GM13976 (cell line): ENCODE results near the gene ZNF577.
A peak's percentile ranks its signal among the peaks of the same experiment; 100 is the strongest.

ENCODE experiments used
- DNase-seq: peaks from one replicate; pipeline ENCODE4 v3.0.0; 2012; ENCODE audit warnings: low spot score
- in situ Hi-C: fragments of 300-500 bp; cut with MboI; formaldehyde crosslinking; loops from one replicate; pipeline ENCODE4 v1.12.0; 2022; ENCODE audit warnings: low sequenced_read_pairs, mixed read lengths, inconsistent platforms; ENCODE audit not compliant: unreplicated experiment
- TF ChIP-seq, protein P1 (sequence below): IDR thresholded peaks from 2 replicates; pipeline ENCODE4 v1.5.1; 2012; ENCODE audit warnings: borderline replicate concordance, mild to moderate bottlenecking; ENCODE audit not compliant: insufficient read depth; ENCODE audit errors: extremely low read depth, missing control alignments, control extremely low read depth

Gene ZNF577

GRCh38 chr19:51887522-51888498 lies at the start of gene ZNF577:
TSS of gene ZNF577 (minus strand) at chr19:51887951. CDS start at chr19:51880382, 7,569 bp downstream.
- TF ChIP-seq, protein P1, sequence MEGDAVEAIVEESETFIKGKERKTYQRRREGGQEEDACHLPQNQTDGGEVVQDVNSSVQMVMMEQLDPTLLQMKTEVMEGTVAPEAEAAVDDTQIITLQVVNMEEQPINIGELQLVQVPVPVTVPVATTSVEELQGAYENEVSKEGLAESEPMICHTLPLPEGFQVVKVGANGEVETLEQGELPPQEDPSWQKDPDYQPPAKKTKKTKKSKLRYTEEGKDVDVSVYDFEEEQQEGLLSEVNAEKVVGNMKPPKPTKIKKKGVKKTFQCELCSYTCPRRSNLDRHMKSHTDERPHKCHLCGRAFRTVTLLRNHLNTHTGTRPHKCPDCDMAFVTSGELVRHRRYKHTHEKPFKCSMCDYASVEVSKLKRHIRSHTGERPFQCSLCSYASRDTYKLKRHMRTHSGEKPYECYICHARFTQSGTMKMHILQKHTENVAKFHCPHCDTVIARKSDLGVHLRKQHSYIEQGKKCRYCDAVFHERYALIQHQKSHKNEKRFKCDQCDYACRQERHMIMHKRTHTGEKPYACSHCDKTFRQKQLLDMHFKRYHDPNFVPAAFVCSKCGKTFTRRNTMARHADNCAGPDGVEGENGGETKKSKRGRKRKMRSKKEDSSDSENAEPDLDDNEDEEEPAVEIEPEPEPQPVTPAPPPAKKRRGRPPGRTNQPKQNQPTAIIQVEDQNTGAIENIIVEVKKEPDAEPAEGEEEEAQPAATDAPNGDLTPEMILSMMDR = no peak
- in situ Hi-C loops = no loop called here
- peak; percentile 53 for DNase-seq

DNA sequence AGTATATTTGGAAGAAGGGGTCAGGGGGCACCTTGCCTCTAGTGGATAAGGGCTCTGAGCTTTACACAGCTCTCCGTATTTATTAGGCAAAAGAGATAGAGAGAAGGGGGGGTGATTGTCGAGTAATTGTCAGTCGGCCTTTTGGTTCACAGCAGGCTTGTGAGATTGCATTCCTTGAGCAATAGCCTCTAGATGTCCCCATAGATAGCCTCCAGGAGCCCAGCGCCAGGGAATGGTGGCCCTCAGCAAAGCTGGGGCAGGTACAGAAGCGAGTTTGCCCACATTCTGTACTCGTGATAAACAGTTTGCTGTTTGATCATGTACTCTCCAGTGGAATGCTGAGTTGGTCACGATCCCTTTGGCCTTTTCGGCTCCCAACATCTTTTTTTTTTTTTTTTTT lies 44.2 kb upstream of the ZNF577 start:
- TF ChIP-seq, protein P1 = no peak
- no peak for DNase-seq
- in situ Hi-C loops = no loop called here

GRCh38 chr19:51927859-51928258 lies 40.1 kb upstream of the ZNF577 start:
- in situ Hi-C loops = no loop called here
- no peak for DNase-seq
- TF ChIP-seq, protein P1 = no peak

DNA sequence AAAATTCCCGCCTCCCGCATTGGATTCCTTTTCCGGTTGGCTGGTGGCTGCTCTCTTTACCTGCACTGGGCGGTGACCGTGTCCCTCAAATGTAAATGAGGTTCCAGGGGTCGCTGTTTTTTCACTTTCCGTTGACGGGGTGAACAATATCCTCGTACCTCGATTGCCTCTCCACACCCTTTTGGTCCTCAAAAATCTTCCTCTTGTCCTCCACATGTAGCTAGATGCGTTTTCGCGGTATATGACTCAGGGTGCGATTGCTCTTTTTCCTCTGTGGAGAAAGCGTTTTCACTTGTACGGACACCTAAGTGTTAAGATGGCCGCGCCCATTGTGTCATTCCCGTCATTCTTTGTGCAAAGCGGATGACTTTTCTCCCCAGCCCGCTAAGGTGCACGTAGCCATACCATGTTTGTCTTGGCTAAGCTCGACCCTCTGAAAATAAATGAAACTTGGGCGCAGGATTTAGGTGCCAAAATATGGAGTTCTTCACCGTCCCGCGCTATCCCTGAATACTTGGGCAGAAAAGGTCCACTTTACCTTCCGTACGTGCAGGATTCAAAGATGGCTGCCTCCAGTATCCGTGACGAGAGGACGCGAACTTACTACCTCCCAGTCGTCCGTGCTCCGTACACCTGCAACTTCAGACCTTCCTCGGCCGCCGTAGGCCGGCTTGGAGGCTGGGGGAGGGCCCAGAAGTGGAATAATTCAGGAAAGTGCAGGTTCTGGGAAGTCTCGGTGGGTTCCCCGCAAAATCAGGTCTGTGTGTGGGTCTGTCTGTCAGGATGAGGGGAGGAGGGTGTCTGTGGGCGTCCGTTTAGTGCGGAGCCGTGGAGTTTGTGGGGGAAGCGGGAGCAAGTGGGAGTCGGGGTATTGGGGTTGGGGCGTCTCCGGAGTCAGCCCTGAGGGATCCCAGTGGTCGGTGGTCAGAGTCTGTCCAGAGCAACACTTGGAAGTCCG lies 39.3 kb upstream of the ZNF577 start, which contains the start of gene ZNF613:
ZNF613 (plus strand) TSS at position 689 of the 958 bp plus-strand sequence. CDS start 8,749 bp downstream, outside the sequence.
- in situ Hi-C loops = no loop called here
- DNase-seq = peak; percentile 88
- TF ChIP-seq, protein P1 = no peak

DNA sequence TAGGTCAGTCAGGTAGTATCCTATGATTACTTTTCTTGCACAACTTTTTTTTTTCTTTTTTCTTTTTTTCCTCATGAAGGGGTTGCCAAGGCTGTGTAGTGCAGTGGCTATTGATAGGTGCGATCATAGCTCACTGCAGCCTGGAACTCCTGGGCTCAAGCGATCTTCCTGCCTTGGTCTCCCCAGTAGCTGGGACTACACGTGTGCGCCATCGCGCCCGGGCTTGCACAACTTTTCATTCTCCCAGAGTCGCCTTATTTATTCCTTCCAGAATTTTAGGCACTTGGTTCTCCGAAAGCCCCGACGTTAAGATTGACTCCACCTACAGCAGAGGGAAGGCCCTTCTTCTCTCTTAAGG lies 38.7 kb upstream of the ZNF577 start:
- TF ChIP-seq, protein P1 = no peak
- in situ Hi-C loops = no loop called here

GRCh38 chr19:51921949-51922348 lies 34.2 kb upstream of the ZNF577 start:
- DNase-seq = no peak
- in situ Hi-C loops = no loop called here
- TF ChIP-seq, protein P1 = no peak

More for the DNA sequence above, 38.7 kb upstream of the ZNF577 start:
- DNase-seq = no peak
